HEK293 (cell line): Measurements from ENCODE around the gene DDAH1.

Experiments used
- GLIS2 ChIP-seq: fragments of 450-650 bp; formaldehyde crosslinking; IDR thresholded peaks from 2 replicates; pipeline ENCODE4 v1.5.1; 2016; ENCODE audit warnings: missing biosample characterization, missing genetic modification characterization
- HOXD13 ChIP-seq: sonication (generic); formaldehyde crosslinking; IDR thresholded peaks from 2 replicates; pipeline ENCODE4 v1.8.0; 2022; ENCODE audit warnings: missing genetic modification reagents, borderline replicate concordance
- KLF1 ChIP-seq: fragments of 450-650 bp; formaldehyde crosslinking; IDR thresholded peaks from 2 replicates; pipeline ENCODE4 v1.5.1; 2016; ENCODE audit warnings: missing biosample characterization, missing genetic modification characterization
- SCRT1 ChIP-seq: fragments of 450-650 bp; formaldehyde crosslinking; IDR thresholded peaks from 2 replicates; pipeline ENCODE4 v1.5.1; 2016; ENCODE audit warnings: missing biosample characterization, missing genetic modification characterization, borderline replicate concordance
- ZBTB20 ChIP-seq: fragments of 450-650 bp; formaldehyde crosslinking; IDR thresholded peaks from 2 replicates; pipeline ENCODE4 v1.5.1; 2016; ENCODE audit warnings: missing biosample characterization, missing genetic modification characterization
- ZBTB48 ChIP-seq: fragments of 450-650 bp; formaldehyde crosslinking; IDR thresholded peaks from 2 replicates; pipeline ENCODE4 v1.5.1; 2016; ENCODE audit warnings: missing biosample characterization, missing genetic modification characterization
- ZFHX2 ChIP-seq: fragments of 450-650 bp; formaldehyde crosslinking; conservative IDR thresholded peaks from 2 replicates; pipeline ENCODE4 v1.5.1; 2016; ENCODE audit warnings: missing biosample characterization, missing genetic modification characterization
- ZNF133 ChIP-seq: fragments of 450-650 bp; formaldehyde crosslinking; IDR thresholded peaks from 2 replicates; pipeline ENCODE4 v1.5.1; 2016; ENCODE audit warnings: missing biosample characterization, missing genetic modification characterization
- ZNF138 ChIP-seq: fragments of 450-650 bp; formaldehyde crosslinking; IDR thresholded peaks from 2 replicates; pipeline ENCODE4 v1.5.1; 2016; ENCODE audit warnings: missing biosample characterization, missing genetic modification characterization, borderline replicate concordance
- ZNF146 ChIP-seq: fragments of 450-650 bp; formaldehyde crosslinking; IDR thresholded peaks from 2 replicates; pipeline ENCODE4 v1.5.1; 2016; ENCODE audit warnings: missing biosample characterization, missing genetic modification characterization
- ZNF169 ChIP-seq: fragments of 450-650 bp; formaldehyde crosslinking; IDR thresholded peaks from 2 replicates; pipeline ENCODE4 v1.5.1; 2016; ENCODE audit warnings: missing biosample characterization, missing genetic modification characterization
- ZNF202 ChIP-seq: fragments of 450-650 bp; formaldehyde crosslinking; IDR thresholded peaks from 2 replicates; pipeline ENCODE4 v1.5.1; 2016; ENCODE audit warnings: missing biosample characterization, missing genetic modification characterization, borderline replicate concordance
- ZNF341 ChIP-seq: fragments of 450-650 bp; formaldehyde crosslinking; IDR thresholded peaks from 2 replicates; pipeline ENCODE4; 2016; ENCODE audit warnings: low read depth, missing biosample characterization, missing genetic modification characterization
- ZNF394 ChIP-seq: fragments of 450-650 bp; formaldehyde crosslinking; IDR thresholded peaks from 2 replicates; pipeline ENCODE4 v1.5.1; 2016; ENCODE audit warnings: missing biosample characterization, missing genetic modification characterization, mild to moderate bottlenecking, moderate library complexity, borderline replicate concordance
- ZNF404 ChIP-seq: fragments of 450-650 bp; formaldehyde crosslinking; IDR thresholded peaks from 2 replicates; pipeline ENCODE4 v1.5.1; 2017; ENCODE audit warnings: missing biosample characterization, missing genetic modification characterization
- ZNF585B ChIP-seq: fragments of 450-650 bp; formaldehyde crosslinking; IDR thresholded peaks from 2 replicates; pipeline ENCODE4 v1.5.1; 2016; ENCODE audit warnings: missing biosample characterization, missing genetic modification characterization
- ZNF621 ChIP-seq: fragments of 450-650 bp; formaldehyde crosslinking; IDR thresholded peaks from 2 replicates; pipeline ENCODE4 v1.5.1; 2017; ENCODE audit warnings: missing biosample characterization, missing genetic modification characterization
- ZXDB ChIP-seq: fragments of 450-650 bp; formaldehyde crosslinking; IDR thresholded peaks from 2 replicates; pipeline ENCODE4 v1.5.1; 2016; ENCODE audit warnings: missing biosample characterization, missing genetic modification characterization
- TF ChIP-seq, protein P1 (sequence below): fragments of 450-650 bp; formaldehyde crosslinking; IDR thresholded peaks from 2 replicates; pipeline ENCODE4 v1.5.1; 2017; ENCODE audit warnings: missing biosample characterization, mild to moderate bottlenecking, missing genetic modification characterization, moderate library complexity
- TF ChIP-seq, protein P2 (sequence below): fragments of 450-650 bp; formaldehyde crosslinking; optimal IDR thresholded peaks from 2 replicates; pipeline ENCODE3; 2016; ENCODE audit warnings: missing biosample characterization, mild to moderate bottlenecking, missing genetic modification characterization
- TF ChIP-seq, protein P3 (sequence below): fragments of 450-650 bp; formaldehyde crosslinking; IDR thresholded peaks from 2 replicates; pipeline ENCODE4 v1.5.1; 2016; ENCODE audit warnings: missing biosample characterization, missing genetic modification characterization
- TF ChIP-seq, protein P4 (sequence below): fragments of 450-650 bp; formaldehyde crosslinking; IDR thresholded peaks from 2 replicates; pipeline ENCODE4 v1.5.1; 2017; ENCODE audit warnings: missing biosample characterization, missing genetic modification characterization
- TF ChIP-seq, protein P5 (sequence below): fragments of 450-650 bp; formaldehyde crosslinking; IDR thresholded peaks from 2 replicates; pipeline ENCODE4 v1.5.1; 2017; ENCODE audit warnings: missing biosample characterization, missing genetic modification characterization
- TF ChIP-seq, protein P6 (sequence below): fragments of 450-650 bp; formaldehyde crosslinking; IDR thresholded peaks from 2 replicates; pipeline ENCODE4 v1.5.1; 2016; ENCODE audit warnings: missing biosample characterization, missing genetic modification characterization
- TF ChIP-seq, protein P7 (sequence below): fragments of 450-650 bp; formaldehyde crosslinking; IDR thresholded peaks from 2 replicates; pipeline ENCODE4 v1.5.1; 2017; ENCODE audit warnings: missing biosample characterization, missing genetic modification characterization
- TF ChIP-seq, protein P8 (sequence below): fragments of 450-650 bp; formaldehyde crosslinking; IDR thresholded peaks from 2 replicates; pipeline ENCODE4 v1.5.1; 2016; ENCODE audit warnings: missing biosample characterization, missing genetic modification characterization

Gene DDAH1

DNA sequence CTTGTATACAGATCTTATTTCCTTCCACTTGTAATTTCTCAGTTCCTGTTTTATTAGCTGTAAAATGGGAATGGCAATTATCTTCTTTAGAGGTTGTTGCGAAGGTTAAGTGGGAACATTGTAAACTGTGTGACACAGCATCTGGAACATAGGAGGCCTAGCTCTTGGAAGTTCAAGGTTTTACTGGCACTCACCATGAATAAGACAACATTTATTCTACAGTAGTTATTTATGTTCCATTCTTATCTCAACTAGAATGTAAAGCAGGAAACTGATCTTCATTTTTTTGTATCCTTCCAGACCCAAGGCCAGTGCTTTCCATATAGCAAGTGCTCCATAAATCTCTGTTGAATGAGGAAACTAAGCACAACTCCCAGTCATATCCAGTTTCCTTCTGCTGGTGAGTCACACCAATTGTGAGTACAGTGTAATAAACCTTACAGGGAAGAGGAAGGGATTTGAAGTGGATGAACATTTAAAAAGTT is 189.9 kb downstream of the DDAH1 start (continued):
- TF ChIP-seq, protein P1, sequence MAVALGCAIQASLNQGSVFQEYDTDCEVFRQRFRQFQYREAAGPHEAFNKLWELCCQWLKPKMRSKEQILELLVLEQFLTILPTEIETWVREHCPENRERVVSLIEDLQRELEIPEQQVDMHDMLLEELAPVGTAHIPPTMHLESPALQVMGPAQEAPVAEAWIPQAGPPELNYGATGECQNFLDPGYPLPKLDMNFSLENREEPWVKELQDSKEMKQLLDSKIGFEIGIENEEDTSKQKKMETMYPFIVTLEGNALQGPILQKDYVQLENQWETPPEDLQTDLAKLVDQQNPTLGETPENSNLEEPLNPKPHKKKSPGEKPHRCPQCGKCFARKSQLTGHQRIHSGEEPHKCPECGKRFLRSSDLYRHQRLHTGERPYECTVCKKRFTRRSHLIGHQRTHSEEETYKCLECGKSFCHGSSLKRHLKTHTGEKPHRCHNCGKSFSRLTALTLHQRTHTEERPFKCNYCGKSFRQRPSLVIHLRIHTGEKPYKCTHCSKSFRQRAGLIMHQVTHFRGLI (tag by site-specific recombination), result peak; percentile 84
- peak; percentile 83; the same call in 1 of the 2 replicates for TF ChIP-seq ZNF394
- TF ChIP-seq ZNF133, result no peak
- TF ChIP-seq ZXDB, result peak; percentile 99
- TF ChIP-seq ZNF169 (tag by site-specific recombination), result no peak
- 0 out of 2 replicates have a peak, but pooled peaks have one; percentile 38 for TF ChIP-seq ZNF404 (tag by site-specific recombination)
- TF ChIP-seq, protein P2, sequence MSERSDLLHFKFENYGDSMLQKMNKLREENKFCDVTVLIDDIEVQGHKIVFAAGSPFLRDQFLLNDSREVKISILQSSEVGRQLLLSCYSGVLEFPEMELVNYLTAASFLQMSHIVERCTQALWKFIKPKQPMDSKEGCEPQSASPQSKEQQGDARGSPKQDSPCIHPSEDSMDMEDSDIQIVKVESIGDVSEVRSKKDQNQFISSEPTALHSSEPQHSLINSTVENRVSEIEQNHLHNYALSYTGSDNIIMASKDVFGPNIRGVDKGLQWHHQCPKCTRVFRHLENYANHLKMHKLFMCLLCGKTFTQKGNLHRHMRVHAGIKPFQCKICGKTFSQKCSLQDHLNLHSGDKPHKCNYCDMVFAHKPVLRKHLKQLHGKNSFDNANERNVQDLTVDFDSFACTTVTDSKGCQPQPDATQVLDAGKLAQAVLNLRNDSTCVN (tag by site-specific recombination), result no peak
- TF ChIP-seq ZNF341 (tag by site-specific recombination), result peak; percentile 15; the same call in 1 of the 2 replicates
- TF ChIP-seq SCRT1 (tag by site-specific recombination), result peak; percentile 96
- TF ChIP-seq ZNF202 (tag by site-specific recombination), result no peak
- 0 out of 2 replicates have a peak, but pooled peaks have one; percentile 30 for TF ChIP-seq KLF1 (tag by site-specific recombination)
- TF ChIP-seq, protein P3, sequence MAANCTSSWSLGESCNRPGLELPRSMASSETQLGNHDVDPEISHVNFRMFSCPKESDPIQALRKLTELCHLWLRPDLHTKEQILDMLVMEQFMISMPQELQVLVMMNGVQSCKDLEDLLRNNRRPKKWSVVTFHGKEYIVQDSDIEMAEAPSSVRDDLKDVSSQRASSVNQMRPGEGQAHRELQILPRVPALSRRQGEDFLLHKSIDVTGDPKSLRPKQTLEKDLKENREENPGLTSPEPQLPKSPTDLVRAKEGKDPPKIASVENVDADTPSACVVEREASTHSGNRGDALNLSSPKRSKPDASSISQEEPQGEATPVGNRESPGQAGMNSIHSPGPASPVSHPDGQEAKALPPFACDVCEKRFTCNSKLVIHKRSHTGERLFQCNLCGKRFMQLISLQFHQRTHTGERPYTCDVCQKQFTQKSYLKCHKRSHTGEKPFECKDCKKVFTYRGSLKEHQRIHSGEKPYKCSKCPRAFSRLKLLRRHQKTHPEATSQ (tag by site-specific recombination), result peak; percentile 81; the same call in 1 of the 2 replicates
- TF ChIP-seq GLIS2 (tag by site-specific recombination), result no peak
- TF ChIP-seq ZNF138 (tag by site-specific recombination), result no peak
- TF ChIP-seq, protein P4, sequence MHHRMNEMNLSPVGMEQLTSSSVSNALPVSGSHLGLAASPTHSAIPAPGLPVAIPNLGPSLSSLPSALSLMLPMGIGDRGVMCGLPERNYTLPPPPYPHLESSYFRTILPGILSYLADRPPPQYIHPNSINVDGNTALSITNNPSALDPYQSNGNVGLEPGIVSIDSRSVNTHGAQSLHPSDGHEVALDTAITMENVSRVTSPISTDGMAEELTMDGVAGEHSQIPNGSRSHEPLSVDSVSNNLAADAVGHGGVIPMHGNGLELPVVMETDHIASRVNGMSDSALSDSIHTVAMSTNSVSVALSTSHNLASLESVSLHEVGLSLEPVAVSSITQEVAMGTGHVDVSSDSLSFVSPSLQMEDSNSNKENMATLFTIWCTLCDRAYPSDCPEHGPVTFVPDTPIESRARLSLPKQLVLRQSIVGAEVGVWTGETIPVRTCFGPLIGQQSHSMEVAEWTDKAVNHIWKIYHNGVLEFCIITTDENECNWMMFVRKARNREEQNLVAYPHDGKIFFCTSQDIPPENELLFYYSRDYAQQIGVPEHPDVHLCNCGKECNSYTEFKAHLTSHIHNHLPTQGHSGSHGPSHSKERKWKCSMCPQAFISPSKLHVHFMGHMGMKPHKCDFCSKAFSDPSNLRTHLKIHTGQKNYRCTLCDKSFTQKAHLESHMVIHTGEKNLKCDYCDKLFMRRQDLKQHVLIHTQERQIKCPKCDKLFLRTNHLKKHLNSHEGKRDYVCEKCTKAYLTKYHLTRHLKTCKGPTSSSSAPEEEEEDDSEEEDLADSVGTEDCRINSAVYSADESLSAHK (tag by site-specific recombination), result peak; percentile 99
- TF ChIP-seq ZNF585B (tag by site-specific recombination), result no peak
- TF ChIP-seq ZFHX2 (tag by site-specific recombination), result no peak
- peak; percentile 84 for TF ChIP-seq ZNF146 (tag by site-specific recombination)
- peak; percentile 80 for TF ChIP-seq HOXD13 (CRISPR knock-in tag)
- TF ChIP-seq, protein P5, sequence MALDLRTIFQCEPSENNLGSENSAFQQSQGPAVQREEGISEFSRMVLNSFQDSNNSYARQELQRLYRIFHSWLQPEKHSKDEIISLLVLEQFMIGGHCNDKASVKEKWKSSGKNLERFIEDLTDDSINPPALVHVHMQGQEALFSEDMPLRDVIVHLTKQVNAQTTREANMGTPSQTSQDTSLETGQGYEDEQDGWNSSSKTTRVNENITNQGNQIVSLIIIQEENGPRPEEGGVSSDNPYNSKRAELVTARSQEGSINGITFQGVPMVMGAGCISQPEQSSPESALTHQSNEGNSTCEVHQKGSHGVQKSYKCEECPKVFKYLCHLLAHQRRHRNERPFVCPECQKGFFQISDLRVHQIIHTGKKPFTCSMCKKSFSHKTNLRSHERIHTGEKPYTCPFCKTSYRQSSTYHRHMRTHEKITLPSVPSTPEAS (tag by site-specific recombination), result peak; percentile 77
- TF ChIP-seq ZBTB48 (tag by site-specific recombination), result no peak
- TF ChIP-seq, protein P6, sequence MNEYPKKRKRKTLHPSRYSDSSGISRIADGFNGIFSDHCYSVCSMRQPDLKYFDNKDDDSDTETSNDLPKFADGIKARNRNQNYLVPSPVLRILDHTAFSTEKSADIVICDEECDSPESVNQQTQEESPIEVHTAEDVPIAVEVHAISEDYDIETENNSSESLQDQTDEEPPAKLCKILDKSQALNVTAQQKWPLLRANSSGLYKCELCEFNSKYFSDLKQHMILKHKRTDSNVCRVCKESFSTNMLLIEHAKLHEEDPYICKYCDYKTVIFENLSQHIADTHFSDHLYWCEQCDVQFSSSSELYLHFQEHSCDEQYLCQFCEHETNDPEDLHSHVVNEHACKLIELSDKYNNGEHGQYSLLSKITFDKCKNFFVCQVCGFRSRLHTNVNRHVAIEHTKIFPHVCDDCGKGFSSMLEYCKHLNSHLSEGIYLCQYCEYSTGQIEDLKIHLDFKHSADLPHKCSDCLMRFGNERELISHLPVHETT (tag by site-specific recombination), result peak; percentile 93
- TF ChIP-seq ZBTB20 (tag by site-specific recombination), result peak; percentile 49; the same call in 1 of the 2 replicates
- TF ChIP-seq, protein P7, sequence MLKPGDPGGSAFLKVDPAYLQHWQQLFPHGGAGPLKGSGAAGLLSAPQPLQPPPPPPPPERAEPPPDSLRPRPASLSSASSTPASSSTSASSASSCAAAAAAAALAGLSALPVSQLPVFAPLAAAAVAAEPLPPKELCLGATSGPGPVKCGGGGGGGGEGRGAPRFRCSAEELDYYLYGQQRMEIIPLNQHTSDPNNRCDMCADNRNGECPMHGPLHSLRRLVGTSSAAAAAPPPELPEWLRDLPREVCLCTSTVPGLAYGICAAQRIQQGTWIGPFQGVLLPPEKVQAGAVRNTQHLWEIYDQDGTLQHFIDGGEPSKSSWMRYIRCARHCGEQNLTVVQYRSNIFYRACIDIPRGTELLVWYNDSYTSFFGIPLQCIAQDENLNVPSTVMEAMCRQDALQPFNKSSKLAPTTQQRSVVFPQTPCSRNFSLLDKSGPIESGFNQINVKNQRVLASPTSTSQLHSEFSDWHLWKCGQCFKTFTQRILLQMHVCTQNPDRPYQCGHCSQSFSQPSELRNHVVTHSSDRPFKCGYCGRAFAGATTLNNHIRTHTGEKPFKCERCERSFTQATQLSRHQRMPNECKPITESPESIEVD (tag by site-specific recombination), result peak; percentile 100
- TF ChIP-seq ZNF621 (tag by site-specific recombination), result no peak
- TF ChIP-seq, protein P8, sequence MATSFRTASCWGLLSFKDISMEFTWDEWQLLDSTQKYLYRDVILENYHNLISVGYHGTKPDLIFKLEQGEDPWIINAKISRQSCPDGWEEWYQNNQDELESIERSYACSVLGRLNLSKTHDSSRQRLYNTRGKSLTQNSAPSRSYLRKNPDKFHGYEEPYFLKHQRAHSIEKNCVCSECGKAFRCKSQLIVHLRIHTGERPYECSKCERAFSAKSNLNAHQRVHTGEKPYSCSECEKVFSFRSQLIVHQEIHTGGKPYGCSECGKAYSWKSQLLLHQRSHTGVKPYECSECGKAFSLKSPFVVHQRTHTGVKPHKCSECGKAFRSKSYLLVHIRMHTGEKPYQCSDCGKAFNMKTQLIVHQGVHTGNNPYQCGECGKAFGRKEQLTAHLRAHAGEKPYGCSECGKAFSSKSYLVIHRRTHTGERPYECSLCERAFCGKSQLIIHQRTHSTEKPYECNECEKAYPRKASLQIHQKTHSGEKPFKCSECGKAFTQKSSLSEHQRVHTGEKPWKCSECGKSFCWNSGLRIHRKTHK (tag by site-specific recombination), result no peak
